HepG2 (cell line): ENCODE results near the gene PLSCR3. TPM values are rescaled to one million over a fixed set of nuclear protein-coding genes. Genes with fewer than 3 reads are reported as not detected.

Experiments used
- CENPT ChIP-seq: sonication (generic); formaldehyde crosslinking; IDR thresholded peaks from 2 replicates; pipeline ENCODE4 v1.8.0; 2022; ENCODE audit warnings: low read depth, mild to moderate bottlenecking, moderate library complexity, missing genetic modification reagents
- ETV5 ChIP-seq: IDR thresholded peaks from 2 replicates; pipeline ENCODE4 v1.6.1; 2018; ENCODE audit warnings: missing biosample characterization, missing genetic modification reagents, inconsistent platforms, borderline replicate concordance
- FOSL2 ChIP-seq: sonication (generic); formaldehyde crosslinking; IDR thresholded peaks from 2 replicates; pipeline ENCODE4 v1.4.0; 2020; ENCODE audit warnings: missing genetic modification reagents
- FOXC1 ChIP-seq: sonication (generic); formaldehyde crosslinking; IDR thresholded peaks from 2 replicates; pipeline ENCODE4 v1.8.0; 2022; ENCODE audit warnings: mild to moderate bottlenecking, missing genetic modification reagents, borderline replicate concordance
- HNRNPL ChIP-seq: fragments of 200-400 bp; formaldehyde crosslinking; IDR thresholded peaks from 2 replicates; pipeline ENCODE4 v1.6.1; 2017; ENCODE audit warnings: mild to moderate bottlenecking, low read depth, low read length
- HNRNPUL1 ChIP-seq: fragments of 200-400 bp; formaldehyde crosslinking; IDR thresholded peaks from 2 replicates; pipeline ENCODE4 v1.6.1; 2017; ENCODE audit warnings: low read depth, mild to moderate bottlenecking, low read length, moderate library complexity
- JUND ChIP-seq: sonication (generic); formaldehyde crosslinking; IDR thresholded peaks from 2 replicates; pipeline ENCODE4 v1.8.0; 2022; ENCODE audit warnings: mild to moderate bottlenecking, missing genetic modification reagents
- NFATC3 ChIP-seq: sonication (generic); formaldehyde crosslinking; IDR thresholded peaks from 2 replicates; pipeline ENCODE4 v1.5.1; 2020; ENCODE audit warnings: mild to moderate bottlenecking, missing genetic modification reagents
- NFRKB ChIP-seq: fragments of 450-650 bp; IDR thresholded peaks from 2 replicates; pipeline ENCODE4 v1.6.1; 2017
- NR2F1 ChIP-seq, 2 experiments: fragments of 450-650 bp in 1 of 2; formaldehyde crosslinking in 1 of 2; IDR thresholded peaks; 2 replicates each; pipeline versions ENCODE4 v1.5.0 to v1.6.1; 2016 to 2020; ENCODE audit warnings: mild to moderate bottlenecking in 1 of 2, missing compliant biosample characterization in 1 of 2, missing genetic modification reagents in 1 of 2, moderate library complexity in 1 of 2
- NR3C1 ChIP-seq: sonication (generic); formaldehyde crosslinking; IDR thresholded peaks from 2 replicates; pipeline ENCODE4 v1.4.0; 2020; ENCODE audit warnings: missing genetic modification reagents
- POLR2A ChIP-seq, 2 experiments: IDR thresholded peaks; 2 replicates each; pipeline ENCODE4 v1.6.1; 2011; ENCODE audit warnings: low read depth in 2 of 2, low read length in 2 of 2, mild to moderate bottlenecking in 1 of 2, moderate library complexity in 1 of 2; ENCODE audit not compliant: insufficient read depth in 1 of 2
- PRMT3 ChIP-seq: sonication (generic); formaldehyde crosslinking; IDR thresholded peaks from 2 replicates; pipeline ENCODE4 v1.8.1; 2022; ENCODE audit warnings: low read depth, mild to moderate bottlenecking, moderate library complexity, missing genetic modification reagents, borderline replicate concordance
- SMAD1 ChIP-seq: sonication (generic); formaldehyde crosslinking; IDR thresholded peaks from 2 replicates; pipeline ENCODE4 v1.4.0; 2020; ENCODE audit warnings: missing genetic modification reagents, low read depth, mild to moderate bottlenecking, borderline replicate concordance
- ZFP82 ChIP-seq: sonication (generic); formaldehyde crosslinking; IDR thresholded peaks from 2 replicates; pipeline ENCODE4 v1.5.1; 2020; ENCODE audit warnings: mild to moderate bottlenecking, missing genetic modification reagents, borderline replicate concordance
- ZFYVE20 ChIP-seq: sonication (generic); formaldehyde crosslinking; IDR thresholded peaks from 2 replicates; pipeline ENCODE4 v1.8.0; 2023; ENCODE audit warnings: low read depth, mild to moderate bottlenecking, moderate library complexity, missing genetic modification reagents, borderline replicate concordance
- ZNF607 ChIP-seq: sonication (generic); formaldehyde crosslinking; IDR thresholded peaks from 2 replicates; pipeline ENCODE4 v1.5.1; 2020; ENCODE audit warnings: missing genetic modification reagents, mild to moderate bottlenecking, borderline replicate concordance
- ZSCAN29 ChIP-seq: sonication (generic); formaldehyde crosslinking; conservative IDR thresholded peaks from 2 replicates; pipeline ENCODE4 v1.4.0; 2020; ENCODE audit warnings: mild to moderate bottlenecking, missing genetic modification reagents
- polyA plus RNA-seq, 8 experiments: library from polyadenylated mRNA; depleted of rRNA in 3 of 8; stranded (reverse) in 7 of 8; unstranded in 1 of 8; fragments of >200 nt; fragmentation: Illumina TruSeq in 4 of 8; extraction: Trizol in 4 of 8; gene quantifications; 2 replicates each; pipeline versions ENCODE4 v1.2.1 to v1.2.3, GENCODE V29; 2011 to 2016; ENCODE audit warnings: low read depth in 4 of 8, missing spikeins in 1 of 8, mixed read lengths in 1 of 8; ENCODE audit not compliant: insufficient read depth in 1 of 8
- total RNA-seq, 5 experiments: library from RNA; depleted of rRNA; stranded (reverse); fragments of >200 nt; fragmentation: Illumina TruSeq; extraction: Trizol; gene quantifications; 2 replicates each; pipeline ENCODE4 v1.2.3, GENCODE V29; 2016; ENCODE audit warnings: low read depth in 1 of 5
- TF ChIP-seq, protein P1 (sequence below): sonication (generic); formaldehyde crosslinking; IDR thresholded peaks from 2 replicates; pipeline ENCODE4 v1.4.0; 2020; ENCODE audit warnings: missing genetic modification reagents
- TF ChIP-seq, protein P2 (sequence below): sonication (generic); formaldehyde crosslinking; conservative IDR thresholded peaks from 2 replicates; pipeline ENCODE4 v1.8.0; 2022; ENCODE audit warnings: missing genetic modification reagents
- TF ChIP-seq, protein P3 (sequence below): sonication (generic); formaldehyde crosslinking; IDR thresholded peaks from 2 replicates; pipeline ENCODE4 v1.4.0; 2020; ENCODE audit warnings: missing genetic modification reagents
- TF ChIP-seq, protein P4 (sequence below): sonication (generic); formaldehyde crosslinking; IDR thresholded peaks from 2 replicates; pipeline ENCODE4 v1.5.0; 2020; ENCODE audit warnings: mild to moderate bottlenecking, missing genetic modification reagents
- TF ChIP-seq, protein P5 (sequence below): conservative IDR thresholded peaks from 2 replicates; pipeline ENCODE4 v1.6.1; 2018; ENCODE audit warnings: missing genetic modification reagents

PLSCR3 gene
- total and polyA plus RNA-seq, 2 of the 13 experiments (the other 11 are each of a cell fraction or from before 2014, with no cell fraction given) = 5.6 to 6.2 TPM

DNA sequence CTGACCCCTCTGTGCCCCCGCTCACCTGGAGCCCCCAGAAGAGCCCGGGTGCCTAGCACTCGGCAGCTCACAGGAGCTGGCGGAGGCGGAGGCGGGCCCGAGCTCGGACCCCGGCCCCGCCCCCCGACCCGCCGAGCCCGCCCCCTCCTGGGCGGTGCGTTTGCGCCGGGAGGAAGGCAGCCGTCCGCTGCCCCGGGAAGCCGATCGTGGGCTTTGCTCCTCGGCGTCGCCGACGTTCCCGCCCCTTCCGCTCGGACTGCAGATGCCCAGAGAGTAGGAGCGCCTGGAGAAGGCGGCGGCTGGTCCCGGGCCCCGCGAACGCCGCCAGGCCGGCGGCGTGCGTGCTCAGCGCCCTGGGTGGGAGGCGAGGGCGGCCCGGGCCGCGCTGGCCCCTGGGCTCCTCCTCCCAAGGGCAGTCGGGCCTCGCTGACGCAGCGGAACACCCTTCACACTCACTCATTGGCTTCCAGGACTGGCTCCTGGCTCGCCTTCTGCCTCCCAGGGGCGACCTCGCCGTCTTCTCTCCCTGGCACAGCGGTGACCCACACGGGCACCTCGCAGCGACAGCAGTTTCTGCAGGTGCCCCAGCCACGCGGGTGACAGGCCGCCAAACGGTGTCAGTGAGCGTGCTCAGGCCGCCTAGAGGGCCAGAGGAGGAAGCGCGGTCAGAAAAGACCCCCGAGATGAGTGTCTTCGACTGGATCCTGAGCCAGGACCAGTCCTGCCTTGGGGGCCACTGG is at the start of gene PLSCR3 (continued):
- TF ChIP-seq, protein P1, sequence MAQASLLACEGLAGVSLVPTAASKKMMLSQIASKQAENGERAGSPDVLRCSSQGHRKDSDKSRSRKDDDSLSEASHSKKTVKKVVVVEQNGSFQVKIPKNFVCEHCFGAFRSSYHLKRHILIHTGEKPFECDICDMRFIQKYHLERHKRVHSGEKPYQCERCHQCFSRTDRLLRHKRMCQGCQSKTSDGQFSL = no peak
- no peak for TF ChIP-seq NR3C1
- TF ChIP-seq FOXC1 = no peak; the same call in 1 of the 2 replicates
- TF ChIP-seq NFRKB = no peak
- 0 out of 4 replicates have a peak, but pooled peaks of 1 of the 2 experiments have one; percentile 17 for TF ChIP-seq NR2F1 (CRISPR knock-in tag; IDR thresholded peaks at IDR 0.05)
- no peak; the same call in 1 of the 2 replicates for TF ChIP-seq ZFP82 (CRISPR knock-in tag)
- TF ChIP-seq, protein P2, sequence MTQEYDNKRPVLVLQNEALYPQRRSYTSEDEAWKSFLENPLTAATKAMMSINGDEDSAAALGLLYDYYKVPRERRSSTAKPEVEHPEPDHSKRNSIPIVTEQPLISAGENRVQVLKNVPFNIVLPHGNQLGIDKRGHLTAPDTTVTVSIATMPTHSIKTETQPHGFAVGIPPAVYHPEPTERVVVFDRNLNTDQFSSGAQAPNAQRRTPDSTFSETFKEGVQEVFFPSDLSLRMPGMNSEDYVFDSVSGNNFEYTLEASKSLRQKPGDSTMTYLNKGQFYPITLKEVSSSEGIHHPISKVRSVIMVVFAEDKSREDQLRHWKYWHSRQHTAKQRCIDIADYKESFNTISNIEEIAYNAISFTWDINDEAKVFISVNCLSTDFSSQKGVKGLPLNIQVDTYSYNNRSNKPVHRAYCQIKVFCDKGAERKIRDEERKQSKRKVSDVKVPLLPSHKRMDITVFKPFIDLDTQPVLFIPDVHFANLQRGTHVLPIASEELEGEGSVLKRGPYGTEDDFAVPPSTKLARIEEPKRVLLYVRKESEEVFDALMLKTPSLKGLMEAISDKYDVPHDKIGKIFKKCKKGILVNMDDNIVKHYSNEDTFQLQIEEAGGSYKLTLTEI (CRISPR knock-in tag) = no peak
- TF ChIP-seq NFATC3 (CRISPR knock-in tag) = peak; percentile 26; the same call in 1 of the 2 replicates
- TF ChIP-seq ZSCAN29 (CRISPR knock-in tag) = no peak
- TF ChIP-seq, protein P3, sequence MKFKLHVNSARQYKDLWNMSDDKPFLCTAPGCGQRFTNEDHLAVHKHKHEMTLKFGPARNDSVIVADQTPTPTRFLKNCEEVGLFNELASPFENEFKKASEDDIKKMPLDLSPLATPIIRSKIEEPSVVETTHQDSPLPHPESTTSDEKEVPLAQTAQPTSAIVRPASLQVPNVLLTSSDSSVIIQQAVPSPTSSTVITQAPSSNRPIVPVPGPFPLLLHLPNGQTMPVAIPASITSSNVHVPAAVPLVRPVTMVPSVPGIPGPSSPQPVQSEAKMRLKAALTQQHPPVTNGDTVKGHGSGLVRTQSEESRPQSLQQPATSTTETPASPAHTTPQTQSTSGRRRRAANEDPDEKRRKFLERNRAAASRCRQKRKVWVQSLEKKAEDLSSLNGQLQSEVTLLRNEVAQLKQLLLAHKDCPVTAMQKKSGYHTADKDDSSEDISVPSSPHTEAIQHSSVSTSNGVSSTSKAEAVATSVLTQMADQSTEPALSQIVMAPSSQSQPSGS (CRISPR knock-in tag) = no peak
- no peak for TF ChIP-seq HNRNPUL1
- peak; percentile 95 for TF ChIP-seq HNRNPL
- peak; percentile 59 to 84; a peak in 3 of 4 replicates for TF ChIP-seq POLR2A (IDR thresholded peaks at IDR 0.05; ENCODE audit: insufficient read depth in 1 of 2, low read depth in 2 of 2, low read length in 2 of 2)
- no peak for TF ChIP-seq PRMT3 (CRISPR knock-in tag)
- TF ChIP-seq ETV5 = peak; percentile 31
- peak; percentile 87 for TF ChIP-seq CENPT (CRISPR knock-in tag)
- TF ChIP-seq JUND (CRISPR knock-in tag) = no peak
- TF ChIP-seq, protein P4, sequence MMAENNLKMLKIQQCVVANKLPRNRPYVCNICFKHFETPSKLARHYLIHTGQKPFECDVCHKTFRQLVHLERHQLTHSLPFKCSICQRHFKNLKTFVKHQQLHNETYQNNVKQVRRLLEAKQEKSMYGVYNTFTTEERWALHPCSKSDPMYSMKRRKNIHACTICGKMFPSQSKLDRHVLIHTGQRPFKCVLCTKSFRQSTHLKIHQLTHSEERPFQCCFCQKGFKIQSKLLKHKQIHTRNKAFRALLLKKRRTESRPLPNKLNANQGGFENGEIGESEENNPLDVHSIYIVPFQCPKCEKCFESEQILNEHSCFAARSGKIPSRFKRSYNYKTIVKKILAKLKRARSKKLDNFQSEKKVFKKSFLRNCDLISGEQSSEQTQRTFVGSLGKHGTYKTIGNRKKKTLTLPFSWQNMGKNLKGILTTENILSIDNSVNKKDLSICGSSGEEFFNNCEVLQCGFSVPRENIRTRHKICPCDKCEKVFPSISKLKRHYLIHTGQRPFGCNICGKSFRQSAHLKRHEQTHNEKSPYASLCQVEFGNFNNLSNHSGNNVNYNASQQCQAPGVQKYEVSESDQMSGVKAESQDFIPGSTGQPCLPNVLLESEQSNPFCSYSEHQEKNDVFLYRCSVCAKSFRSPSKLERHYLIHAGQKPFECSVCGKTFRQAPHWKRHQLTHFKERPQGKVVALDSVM (CRISPR knock-in tag) = peak; percentile 40; the same call in 1 of the 2 replicates
- TF ChIP-seq, protein P5, sequence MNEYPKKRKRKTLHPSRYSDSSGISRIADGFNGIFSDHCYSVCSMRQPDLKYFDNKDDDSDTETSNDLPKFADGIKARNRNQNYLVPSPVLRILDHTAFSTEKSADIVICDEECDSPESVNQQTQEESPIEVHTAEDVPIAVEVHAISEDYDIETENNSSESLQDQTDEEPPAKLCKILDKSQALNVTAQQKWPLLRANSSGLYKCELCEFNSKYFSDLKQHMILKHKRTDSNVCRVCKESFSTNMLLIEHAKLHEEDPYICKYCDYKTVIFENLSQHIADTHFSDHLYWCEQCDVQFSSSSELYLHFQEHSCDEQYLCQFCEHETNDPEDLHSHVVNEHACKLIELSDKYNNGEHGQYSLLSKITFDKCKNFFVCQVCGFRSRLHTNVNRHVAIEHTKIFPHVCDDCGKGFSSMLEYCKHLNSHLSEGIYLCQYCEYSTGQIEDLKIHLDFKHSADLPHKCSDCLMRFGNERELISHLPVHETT (CRISPR knock-in tag) = no peak; the same call in 1 of the 2 replicates
- peak; percentile 82; the same call in 1 of the 2 replicates for TF ChIP-seq ZFYVE20 (CRISPR knock-in tag)
- TF ChIP-seq FOSL2 (CRISPR knock-in tag) = no peak
- no peak; the same call in 1 of the 2 replicates for TF ChIP-seq ZNF607 (CRISPR knock-in tag)
- no peak for TF ChIP-seq SMAD1 (CRISPR knock-in tag)
